ENCODE results near the gene PPP1R9A. TPM values are rescaled to one million over a fixed set of nuclear protein-coding genes. Genes with fewer than 3 reads are reported as not detected.

Gene PPP1R9A
- polyA plus RNA-seq, 3 donors: not detected

GRCh38 chr7:95055295-95055694 is 147.9 kb downstream of the PPP1R9A start:
- Histone ChIP-seq H3K79me2 (ENCODE audit: insufficient read depth, low read length) (no peaks in the 10 kb centered on the region), H3K27ac (ENCODE audit: low read depth in 1 of 2, low read length in 2 of 2) (no peak overlapping the region), H3K4me1 (ENCODE audit: control insufficient read depth in 1 of 2, insufficient read depth in 2 of 2, low read length in 2 of 2) (no peaks in the 10 kb centered on the region), H3K9ac (ENCODE audit: insufficient read depth, low read length, poor library complexity, severe bottlenecking) (no peak overlapping the region), H2AFZ (ENCODE audit: insufficient read depth, low read depth, low read length, poor library complexity, severe bottlenecking) (no peak overlapping the region), H3K9me3 (replicated peaks in 1 of 2; ENCODE audit: control insufficient read depth in 1 of 2, insufficient read depth in 1 of 2, low read length in 2 of 2) (no peaks in the 10 kb centered on the region), H3K36me3 (replicated peaks in 1 of 2; ENCODE audit: control insufficient read depth in 1 of 2, insufficient read depth in 2 of 2, low read length in 2 of 2) (no peaks in the 10 kb centered on the region), H3K27me3 (ENCODE audit: control insufficient read depth in 2 of 2, insufficient read depth in 2 of 2, low read length in 2 of 2) (no peaks in the 10 kb centered on the region), H3K4me3 (replicated peaks in 1 of 3; ENCODE audit: low read depth in 2 of 3, low read length in 3 of 3) (no peak overlapping the region), H3K4me2 (replicated peaks; ENCODE audit: extremely low read depth, low read length, poor library complexity, severe bottlenecking) (no peak overlapping the region), H4K20me1 (ENCODE audit: insufficient read depth, low read length) (no peaks in the 10 kb centered on the region)
- peaks cover 0 to under 1% (median 0%) of the 10 kb centered on the region in 3 donors for H3K27me3 Mint-ChIP-seq (ENCODE audit: low read depth in 3 of 3)
- no CpG with 5 or more reads among the region's 1 CpG for WGBS (ENCODE audit: insufficient coverage)
- DNase-seq: no peak
- H3K4me1 Mint-ChIP-seq: no peaks in the 10 kb centered on the region
- intact Hi-C loops (cut with micrococcal nuclease): no loop called here
- no peaks in the 10 kb centered on the region for H3K36me3 Mint-ChIP-seq
- no peak for TF ChIP-seq CTCF (IDR thresholded peaks at IDR 0.05)
- H3K27ac Mint-ChIP-seq: no peak overlapping the region
- no peak overlapping the region for H3K4me3 Mint-ChIP-seq
- peaks cover 0 to 4% (median 2%) of the 10 kb centered on the region in 7 donors for H3K9me3 Mint-ChIP-seq

- Histone ChIP-seq H4K20me1 (ENCODE audit: insufficient read depth, low read length) (no peaks in the 10 kb centered on the region), H3K27ac (ENCODE audit: low read depth in 1 of 2, low read length in 2 of 2) (no peak overlapping the region), H3K27me3 (ENCODE audit: control insufficient read depth in 2 of 2, insufficient read depth in 2 of 2, low read length in 2 of 2) (no peaks in the 10 kb centered on the region), H3K4me2 (replicated peaks; ENCODE audit: extremely low read depth, low read length, poor library complexity, severe bottlenecking) (no peak overlapping the region), H3K4me3 (replicated peaks in 1 of 3; ENCODE audit: low read depth in 2 of 3, low read length in 3 of 3) (no peak overlapping the region), H3K9me3 (replicated peaks in 1 of 2; ENCODE audit: control insufficient read depth in 1 of 2, insufficient read depth in 1 of 2, low read length in 2 of 2) (no peaks in the 10 kb centered on the region), H3K9ac (ENCODE audit: insufficient read depth, low read length, poor library complexity, severe bottlenecking) (no peak overlapping the region), H3K4me1 (ENCODE audit: control insufficient read depth in 1 of 2, insufficient read depth in 2 of 2, low read length in 2 of 2) (no peaks in the 10 kb centered on the region), H3K79me2 (ENCODE audit: insufficient read depth, low read length) (no peaks in the 10 kb centered on the region), H3K36me3 (replicated peaks in 1 of 2; ENCODE audit: control insufficient read depth in 1 of 2, insufficient read depth in 2 of 2, low read length in 2 of 2) (no peaks in the 10 kb centered on the region), H2AFZ (ENCODE audit: insufficient read depth, low read depth, low read length, poor library complexity, severe bottlenecking) (no peak overlapping the region)
- Mint-ChIP-seq H3K27me3 (ENCODE audit: low read depth in 3 of 3) (no peaks in the 10 kb centered on the region), H3K9me3 (peaks cover 0 to 4% (median 2%) of the 10 kb centered on the region in 7 donors), H3K4me1 (no peaks in the 10 kb centered on the region), H3K36me3 (no peaks in the 10 kb centered on the region), H3K27ac (no peak overlapping the region), H3K4me3 (no peak overlapping the region)
- intact Hi-C loops (cut with micrococcal nuclease): no loop called here
- WGBS (ENCODE audit: insufficient coverage): no CpG with 5 or more reads among the region's 1 CpG
- no peak for DNase-seq
- no peak for TF ChIP-seq CTCF (IDR thresholded peaks at IDR 0.05)
Measured at GRCh38 chr7:95056107-95056739, 148.8 kb downstream of the PPP1R9A start.
